Skeletal muscle cell (primary cell): Measurements from ENCODE around the gene HPD.

Source experiments
- DNase-seq: peaks from one replicate; pipeline ENCODE4 v3.0.0-alpha.2; 2010; ENCODE audit warnings: low read depth
- H3K4me3 ChIP-seq: 2 replicates; pipeline ENCODE4 v1.5.1; 2011; ENCODE audit warnings: low read depth, mild to moderate bottlenecking, control low read depth, low read length, moderate library complexity

Gene HPD

GRCh38 chr12:121813951-121814350 is 44.7 kb downstream of the HPD start:
- no peak overlapping the region for H3K4me3 ChIP-seq
- no peak for DNase-seq

GRCh38 chr12:121812921-121813896 is 45.5 kb downstream of the HPD start:
- peak overlapping the region; percentile 54 for H3K4me3 ChIP-seq
- DNase-seq: no peak

GRCh38 chr12:121812320-121812871 is 46.3 kb downstream of the HPD start:
- DNase-seq: no peak
- peak overlapping the region; percentile 54 for H3K4me3 ChIP-seq

GRCh38 chr12:121811434-121812319 is 47.0 kb downstream of the HPD start:
- H3K4me3 ChIP-seq: peak overlapping the region; percentile 54
- no peak for DNase-seq

- DNase-seq: no peak
- peak overlapping the region; percentile 54 for H3K4me3 ChIP-seq
These were observed 47.7 kb downstream of the HPD start for GRCh38 chr12:121810833-121811433.

DNA sequence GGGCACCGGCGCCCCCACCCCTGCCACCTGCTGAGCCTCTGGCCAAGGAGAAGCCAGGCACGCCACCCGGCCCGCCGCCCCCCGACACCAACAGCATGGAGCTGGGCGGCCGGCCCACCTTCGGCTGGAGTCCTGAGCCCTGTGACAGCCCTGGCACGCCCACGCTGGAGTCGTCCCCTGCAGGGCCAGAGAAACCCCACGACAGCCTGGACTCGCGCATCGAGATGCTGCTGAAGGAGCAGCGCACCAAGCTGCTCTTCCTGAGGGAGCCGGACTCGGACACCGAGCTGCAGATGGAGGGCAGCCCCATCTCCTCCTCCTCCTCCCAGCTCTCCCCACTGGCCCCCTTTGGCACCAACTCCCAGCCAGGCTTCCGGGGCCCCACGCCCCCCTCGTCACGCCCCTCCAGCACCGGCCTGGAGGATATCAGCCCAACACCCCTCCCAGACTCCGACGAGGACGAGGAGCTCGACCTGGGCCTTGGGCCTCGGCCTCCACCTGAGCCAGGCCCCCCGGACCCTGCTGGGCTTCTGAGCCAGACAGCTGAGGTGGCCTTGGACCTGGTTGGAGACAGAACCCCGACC is 48.3 kb downstream of the HPD start:
- H3K4me3 ChIP-seq: no peak overlapping the region
- no peak for DNase-seq

- no peak for DNase-seq
- no peak overlapping the region for H3K4me3 ChIP-seq
These were observed 48.9 kb downstream of the HPD start for GRCh38 chr12:121809712-121810116.

DNA sequence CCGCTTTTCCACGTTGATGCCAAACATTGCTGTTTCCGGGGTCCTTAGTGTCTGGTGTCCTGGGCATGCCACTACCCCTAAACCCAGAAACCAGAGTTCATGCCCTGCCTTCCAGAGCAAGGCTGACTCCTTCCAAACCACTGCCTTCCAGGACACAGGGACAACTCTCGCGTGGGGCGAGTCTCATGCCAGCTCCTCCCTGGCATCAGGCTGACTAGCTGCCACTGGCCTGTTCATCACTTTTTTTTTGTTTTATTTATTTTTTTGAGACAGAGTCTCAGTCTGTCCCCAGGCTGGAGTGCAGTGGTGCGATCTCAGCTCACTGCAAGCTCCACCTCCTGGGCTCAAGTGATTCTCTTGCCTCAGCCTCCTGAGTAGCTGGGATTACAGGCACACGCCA is 50.0 kb downstream of the HPD start:
- no peak overlapping the region for H3K4me3 ChIP-seq
- DNase-seq: no peak

DNA sequence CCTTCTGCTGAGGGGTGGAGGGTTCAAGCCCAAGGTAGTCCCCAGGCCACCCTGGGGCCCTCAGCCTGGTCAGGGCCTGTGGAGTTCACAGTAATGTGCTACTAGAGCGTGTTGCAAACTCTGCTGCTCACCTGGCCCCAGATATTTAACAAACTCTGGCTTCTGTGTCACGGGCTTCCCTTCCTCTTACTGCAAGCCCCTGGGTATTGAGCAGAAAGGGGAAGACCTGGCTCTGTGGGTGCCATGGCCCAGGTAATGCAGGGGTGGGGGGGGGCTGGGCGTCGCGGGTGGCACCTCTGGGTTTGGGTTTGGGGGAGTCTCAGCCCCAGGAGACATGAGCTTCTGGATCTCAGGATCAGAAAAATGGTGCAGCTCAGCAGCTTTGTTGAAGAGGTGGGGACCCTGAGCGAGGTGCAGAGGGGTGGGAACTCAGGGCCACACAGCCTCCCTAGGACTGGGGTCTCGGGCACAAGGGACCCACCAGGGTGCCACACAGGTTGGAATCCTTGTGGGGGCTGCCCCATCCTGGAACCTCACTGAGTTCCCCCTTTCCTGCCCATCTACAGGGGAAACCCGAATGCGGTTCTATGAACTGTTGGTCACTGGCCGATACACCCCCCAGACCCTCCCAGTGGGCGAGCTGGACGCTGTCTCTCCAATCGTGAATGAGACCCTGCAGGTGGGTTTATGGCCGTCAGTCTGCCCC is 50.9 kb downstream of the HPD start:
- DNase-seq: no peak
- H3K4me3 ChIP-seq: no peak overlapping the region

- no peak for DNase-seq
- H3K4me3 ChIP-seq: peak overlapping the region; percentile 75
These were observed 51.9 kb downstream of the HPD start for GRCh38 chr12:121806546-121807423.

GRCh38 chr12:121806009-121806545 is 52.6 kb downstream of the HPD start:
- H3K4me3 ChIP-seq: peak overlapping the region; percentile 75
- no peak for DNase-seq

DNA sequence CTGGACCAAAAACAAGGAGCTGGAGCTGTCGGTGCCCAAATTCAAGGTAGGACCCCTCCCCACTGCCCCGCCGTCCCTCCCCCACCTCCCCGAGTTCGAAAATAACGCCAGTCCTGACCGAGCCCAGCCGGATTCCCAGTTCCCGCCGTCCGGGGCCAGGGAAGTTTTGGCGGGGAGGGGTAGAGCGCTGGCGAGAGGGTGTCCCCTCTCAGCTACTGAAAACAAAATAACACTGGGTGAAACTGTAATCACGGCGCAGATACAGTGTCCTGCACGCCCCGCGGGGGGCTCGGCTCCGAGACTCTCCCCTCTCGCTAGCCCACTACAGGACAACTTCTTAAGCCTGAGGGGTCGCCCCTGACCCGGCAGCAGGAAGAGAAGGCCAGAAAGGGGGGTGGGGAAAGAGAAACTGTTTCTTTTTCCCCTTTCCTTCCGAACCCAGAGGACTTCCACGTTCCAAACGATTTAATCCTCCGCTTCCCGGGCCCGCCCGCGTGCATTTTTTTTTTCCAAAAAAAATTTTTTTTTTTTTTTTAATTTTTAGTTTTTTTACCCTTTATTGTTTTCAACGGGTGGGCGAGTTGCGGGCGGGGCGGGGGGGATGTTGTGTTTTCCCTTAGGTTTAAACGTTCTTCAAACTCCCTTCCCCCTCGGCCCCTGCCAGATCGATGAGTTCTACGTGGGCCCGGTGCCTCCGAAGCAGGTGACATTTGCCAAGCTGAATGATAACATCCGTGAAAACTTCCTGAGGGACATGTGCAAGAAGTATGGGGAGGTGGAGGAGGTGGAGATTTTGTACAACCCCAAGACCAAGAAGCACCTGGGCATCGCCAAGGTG is 53.3 kb downstream of the HPD start:
- H3K4me3 ChIP-seq: peak overlapping the region; percentile 75
- no peak for DNase-seq

DNA sequence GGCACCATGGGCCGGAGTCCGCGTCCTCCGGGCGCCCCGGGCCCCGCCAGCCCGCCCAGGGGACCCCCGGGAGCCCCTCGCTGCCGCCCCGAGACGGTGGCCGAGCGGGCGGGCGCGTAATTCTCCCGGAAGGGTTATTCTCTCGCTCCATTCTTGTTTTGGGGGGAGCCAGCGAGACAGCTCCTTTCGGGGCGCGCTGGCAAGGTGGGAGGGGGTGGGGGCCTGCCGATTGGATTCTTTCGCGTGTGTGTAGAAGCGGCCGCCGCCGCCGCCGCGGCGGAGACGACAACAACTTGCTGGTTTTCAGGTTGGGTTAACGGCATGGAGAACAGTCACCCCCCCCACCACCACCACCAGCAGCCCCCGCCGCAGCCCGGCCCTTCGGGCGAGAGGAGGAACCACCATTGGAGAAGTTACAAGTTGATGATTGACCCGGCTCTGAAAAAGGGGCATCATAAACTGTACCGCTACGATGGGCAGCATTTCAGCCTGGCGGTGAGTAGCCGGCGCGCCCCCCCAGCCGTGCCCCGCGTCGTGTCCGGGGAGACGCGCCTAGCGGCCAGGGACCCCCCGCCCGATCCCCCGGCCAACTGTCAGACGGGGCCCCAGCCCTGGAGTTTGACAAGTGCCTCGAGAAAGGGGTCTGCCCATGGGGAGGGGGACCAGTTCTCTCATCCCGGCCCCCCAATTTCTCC is 54.1 kb downstream of the HPD start:
- peak overlapping the region; percentile 75 for H3K4me3 ChIP-seq
- DNase-seq: no peak

GRCh38 chr12:121803861-121804416 is 54.7 kb downstream of the HPD start, which contains the start of gene SETD1B:
Gene SETD1B (plus strand): TSS chr12:121804009. CDS start chr12:121804738, 729 bp downstream.
- H3K4me3 ChIP-seq: peak within 1 kb of the TSS; percentile 75
- no peak for DNase-seq

DNA sequence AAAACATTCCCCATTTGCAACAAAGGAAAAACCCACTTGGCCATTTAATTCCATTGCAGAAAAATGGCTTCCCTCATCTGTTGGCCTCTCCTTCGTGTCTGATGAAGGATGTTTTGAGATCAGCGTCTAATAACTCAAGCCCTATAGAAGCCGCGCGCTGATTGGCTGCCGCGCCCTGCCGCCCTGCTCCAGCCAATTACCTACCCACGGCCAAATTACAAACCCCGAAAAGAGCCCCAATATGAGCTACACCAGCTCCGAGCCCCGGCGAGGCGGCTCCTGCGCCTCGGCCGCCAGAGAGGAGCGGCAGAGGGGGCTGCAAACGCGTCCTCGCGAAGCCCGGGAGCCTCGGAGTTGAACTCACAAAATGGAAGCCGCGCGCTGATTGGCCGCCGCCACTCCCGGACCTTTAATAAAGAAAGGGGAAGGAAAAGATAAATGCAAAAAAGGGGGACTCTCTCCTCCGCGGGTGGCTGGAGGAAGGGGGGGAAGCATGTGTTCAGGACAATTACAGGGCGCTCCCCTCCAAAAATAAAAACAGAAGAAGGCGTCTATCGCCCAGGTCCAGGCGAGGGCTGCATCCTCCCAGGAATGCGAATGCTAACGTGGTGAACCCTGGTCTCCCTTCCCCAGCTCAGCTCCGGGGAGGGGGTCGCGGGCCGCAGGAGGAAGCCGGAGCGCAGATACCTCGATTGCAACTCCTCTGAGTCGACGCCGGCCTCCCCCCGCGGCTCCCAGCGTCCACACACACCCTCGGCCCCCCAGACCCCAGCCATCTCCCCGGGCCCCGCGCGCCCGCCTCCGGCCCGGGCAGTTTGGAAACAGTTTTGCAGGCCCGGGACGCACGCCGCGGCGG is 55.6 kb downstream of the HPD start:
- DNase-seq: peak; percentile 90

More for the DNA sequence above, 55.6 kb downstream of the HPD start:
- H3K4me3 ChIP-seq: peak overlapping the region; percentile 75
